Measurements from ENCODE around the gene USP38.

DNA sequence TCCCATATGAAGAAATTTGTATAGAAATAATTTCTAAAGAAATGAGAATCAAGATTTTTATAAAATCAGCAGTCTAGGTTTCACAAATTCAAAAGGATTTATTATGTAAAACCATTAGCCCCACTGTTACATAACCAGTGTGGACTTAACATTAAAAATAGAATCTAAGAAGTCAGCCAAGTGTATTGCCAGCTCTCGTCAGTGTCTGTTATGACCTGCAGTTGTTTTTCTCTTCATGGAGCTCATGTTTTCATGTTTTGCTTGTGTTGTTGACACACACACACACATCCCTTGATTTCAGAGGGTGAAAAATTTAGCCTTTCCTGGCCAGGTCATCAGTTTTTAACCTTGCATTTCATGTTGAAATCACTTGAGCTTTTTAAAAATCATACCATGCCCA lies 39.5 kb downstream of the USP38 start:
- TF ChIP-seq, protein P1, sequence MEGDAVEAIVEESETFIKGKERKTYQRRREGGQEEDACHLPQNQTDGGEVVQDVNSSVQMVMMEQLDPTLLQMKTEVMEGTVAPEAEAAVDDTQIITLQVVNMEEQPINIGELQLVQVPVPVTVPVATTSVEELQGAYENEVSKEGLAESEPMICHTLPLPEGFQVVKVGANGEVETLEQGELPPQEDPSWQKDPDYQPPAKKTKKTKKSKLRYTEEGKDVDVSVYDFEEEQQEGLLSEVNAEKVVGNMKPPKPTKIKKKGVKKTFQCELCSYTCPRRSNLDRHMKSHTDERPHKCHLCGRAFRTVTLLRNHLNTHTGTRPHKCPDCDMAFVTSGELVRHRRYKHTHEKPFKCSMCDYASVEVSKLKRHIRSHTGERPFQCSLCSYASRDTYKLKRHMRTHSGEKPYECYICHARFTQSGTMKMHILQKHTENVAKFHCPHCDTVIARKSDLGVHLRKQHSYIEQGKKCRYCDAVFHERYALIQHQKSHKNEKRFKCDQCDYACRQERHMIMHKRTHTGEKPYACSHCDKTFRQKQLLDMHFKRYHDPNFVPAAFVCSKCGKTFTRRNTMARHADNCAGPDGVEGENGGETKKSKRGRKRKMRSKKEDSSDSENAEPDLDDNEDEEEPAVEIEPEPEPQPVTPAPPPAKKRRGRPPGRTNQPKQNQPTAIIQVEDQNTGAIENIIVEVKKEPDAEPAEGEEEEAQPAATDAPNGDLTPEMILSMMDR (IDR thresholded peaks at IDR 0.05; ENCODE audit: insufficient read depth, low read depth, low read length), result no peak
- TF ChIP-seq EZH2 (IDR thresholded peaks at IDR 0.05; ENCODE audit: insufficient read depth, low read length), result no peak
